SK-N-SH (cell line): ENCODE data around the gene IL3. TPM values are rescaled to one million over a fixed set of nuclear protein-coding genes. Genes with fewer than 3 reads are reported as not detected.

Experiments
- CTCF ChIA-PET: fragments of 300-600, 350-600 bp; formaldehyde crosslinking; extraction: SDS; loops from one replicate; lab custom pipeline; 2021; lab: Yijun Ruan, JAX
- POLR2A ChIA-PET: fragments of 350-600 bp; sonication (Branson Sonifier 250); formaldehyde crosslinking; extraction: SDS; loops from one replicate; lab custom pipeline; 2020; ENCODE audit warnings: antibody characterized with exemption, inconsistent platforms; lab: Yijun Ruan, JAX
- DNase-seq: peaks from one replicate; pipeline ENCODE4 v3.0.0; 2012
- H2AFZ ChIP-seq: fragments of 200-600 bp; sonication (generic); 2 replicates; pipeline ENCODE4 v1.8.1; 2016; ENCODE audit warnings: antibody characterized with exemption, mild to moderate bottlenecking, low read depth
- H3F3A ChIP-seq: fragments of 200-600 bp; sonication (generic); replicated peaks from 2 replicates; pipeline ENCODE3; 2016; ENCODE audit warnings: antibody characterized with exemption, mild to moderate bottlenecking; ENCODE audit not compliant: insufficient read depth
- H3K27ac ChIP-seq, 2 experiments: fragments of 200-500 bp in 1 of 2; fragments of 200-600 bp in 1 of 2; sonication (Bioruptor generic) in 1 of 2; sonication (generic), shearing (Covaris generic) in 1 of 2; 2 replicates each; pipeline versions ENCODE4 v1.5.1 to v1.6.1; 2014 to 2016; ENCODE audit warnings: low read depth in 2 of 2, inconsistent platforms in 1 of 2, low read length in 1 of 2, mild to moderate bottlenecking in 1 of 2, mixed read lengths in 1 of 2
- H3K27me3 ChIP-seq: fragments of 200-600 bp; sonication (generic), shearing (Covaris generic); 2 replicates; pipeline ENCODE4 v1.6.1; 2016; ENCODE audit warnings: mixed run types; ENCODE audit not compliant: insufficient read depth
- H3K36me3 ChIP-seq, 2 experiments: fragments of 200-500 bp in 1 of 2; fragments of 200-600 bp in 1 of 2; sonication (Bioruptor generic) in 1 of 2; sonication (generic) in 1 of 2; replicated peaks in 1 of 2; 2 replicates each; pipeline versions ENCODE3 to v1.5.1; 2014 to 2016; ENCODE audit warnings: low read length in 1 of 2, mild to moderate bottlenecking in 1 of 2; ENCODE audit not compliant: insufficient read depth in 2 of 2, control insufficient read depth in 1 of 2
- H3K4me1 ChIP-seq, 2 experiments: fragments of 200-500 bp in 1 of 2; fragments of 200-600 bp in 1 of 2; sonication (Bioruptor generic) in 1 of 2; sonication (generic), shearing (Covaris generic) in 1 of 2; 2 replicates each; pipeline versions ENCODE4 v1.5.1 to v1.6.1; 2014 to 2016; ENCODE audit warnings: low read depth in 1 of 2, low read length in 1 of 2, mixed run types in 1 of 2; ENCODE audit not compliant: insufficient read depth in 2 of 2, control insufficient read depth in 1 of 2
- H3K4me2 ChIP-seq: fragments of 200-600 bp; sonication (generic), shearing (Covaris generic); 2 replicates; pipeline ENCODE4 v1.6.1; 2017; ENCODE audit warnings: mixed run types
- H3K4me3 ChIP-seq, 2 experiments: fragments of 200-500 bp in 1 of 2; fragments of 200-600 bp in 1 of 2; sonication (Bioruptor generic) in 1 of 2; sonication (generic), shearing (Covaris generic) in 1 of 2; 2 replicates each; pipeline versions ENCODE4 v1.5.1 to v1.8.1; 2014 to 2016; ENCODE audit warnings: low read depth in 2 of 2, inconsistent platforms in 1 of 2, low read length in 1 of 2, mild to moderate bottlenecking in 1 of 2, mixed read lengths in 1 of 2, moderate library complexity in 1 of 2
- H3K79me2 ChIP-seq: fragments of 200-600 bp; sonication (generic); 2 replicates; pipeline ENCODE4 v1.8.1; 2017; ENCODE audit warnings: mild to moderate bottlenecking; ENCODE audit not compliant: insufficient read depth
- H3K9ac ChIP-seq: fragments of 200-600 bp; sonication (generic); 2 replicates; pipeline ENCODE4 v1.6.1; 2017; ENCODE audit warnings: mixed run types
- H3K9me2 ChIP-seq: fragments of 200-600 bp; sonication (generic); 2 replicates; pipeline ENCODE4 v1.6.1; 2017; ENCODE audit warnings: mixed run types
- H3K9me3 ChIP-seq: fragments of 200-600 bp; sonication (generic); 2 replicates; pipeline ENCODE4 v1.6.1; 2017; ENCODE audit warnings: mixed run types, mild to moderate bottlenecking, moderate library complexity
- H4K20me1 ChIP-seq: fragments of 200-600 bp; sonication (generic); 2 replicates; pipeline ENCODE4 v1.6.1; 2017; ENCODE audit warnings: mild to moderate bottlenecking, mixed run types; ENCODE audit not compliant: insufficient read depth
- EP300 ChIP-seq, 2 experiments: IDR thresholded peaks; 2 replicates each; pipeline versions ENCODE4 v1.4.0 to v1.6.1; 2012; ENCODE audit warnings: borderline replicate concordance in 1 of 2, low read depth in 1 of 2, low read length in 1 of 2
- EZH2phosphoT487 ChIP-seq: fragments of 200-600 bp; sonication (generic); IDR thresholded peaks from 2 replicates; pipeline ENCODE4 v1.6.1; 2017; ENCODE audit warnings: low read depth, mixed run types, mild to moderate bottlenecking, antibody characterized with exemption, moderate library complexity, borderline replicate concordance
- FOXJ3 ChIP-seq: sonication (generic); formaldehyde crosslinking; IDR thresholded peaks from 2 replicates; pipeline ENCODE4 v1.5.1; 2020; ENCODE audit warnings: mild to moderate bottlenecking, missing genetic modification reagents
- FOXM1 ChIP-seq: IDR thresholded peaks from 2 replicates; pipeline ENCODE4 v1.4.0; 2012; ENCODE audit warnings: low read depth, mild to moderate bottlenecking
- GATA2 ChIP-seq: sonication (generic); formaldehyde crosslinking; IDR thresholded peaks from 2 replicates; pipeline ENCODE4 v1.5.0; 2020; ENCODE audit warnings: mild to moderate bottlenecking, missing genetic modification reagents
- JUND ChIP-seq: IDR thresholded peaks from 2 replicates; pipeline ENCODE4 v1.4.0; 2012
- MAX ChIP-seq: IDR thresholded peaks from 2 replicates; pipeline ENCODE4 v1.4.0; 2012; ENCODE audit warnings: low read depth
- MEF2A ChIP-seq: IDR thresholded peaks from 2 replicates; pipeline ENCODE4 v1.4.0; 2012; ENCODE audit warnings: low read depth, borderline replicate concordance
- MXI1 ChIP-seq: IDR thresholded peaks from 2 replicates; pipeline ENCODE4 v1.6.1; 2012; ENCODE audit warnings: mild to moderate bottlenecking, low read depth, low read length, improper control_type of control experiment
- PBX3 ChIP-seq: IDR thresholded peaks from 2 replicates; pipeline ENCODE4; 2012
- RAD21 ChIP-seq: IDR thresholded peaks from 2 replicates; pipeline ENCODE4 v1.6.1; 2012; ENCODE audit warnings: mild to moderate bottlenecking, low read length
- RCOR1 ChIP-seq: fragments of 150-350 bp; IDR thresholded peaks from 2 replicates; pipeline ENCODE4 v1.6.1; 2017; ENCODE audit warnings: antibody characterized with exemption, low read length
- WGBS: methylation state at CpG from one replicate; pipeline ENCODE4 v1.1.6; 2017; ENCODE audit warnings: low lambda C conversion rate; 5-methylcytosine and 5-hydroxymethylcytosine counted together
- polyA plus RNA-seq, 3 experiments: library from polyadenylated mRNA; depleted of rRNA; stranded (reverse); fragments of >200 nt; gene quantifications; 2 replicates each; pipeline ENCODE4 v1.2.3, GENCODE V29; 2012

The IL3 gene
- polyA plus RNA-seq, 1 of the 3 experiments (the other 2 are of a cell fraction) = not detected

GRCh38 chr5:132020568-132021339, 39.7 kb upstream of the IL3 start:
- no peak overlapping the region for H2AFZ ChIP-seq
- no peaks in the 10 kb centered on the region; the same call in 1 of the 2 replicates for H3K27me3 ChIP-seq
- TF ChIP-seq MAX = no peak
- no peak for TF ChIP-seq EP300 (IDR thresholded peaks at IDR 0.05; ENCODE audit: borderline replicate concordance in 1 of 2, low read depth in 1 of 2, low read length in 1 of 2)
- TF ChIP-seq FOXJ3 (CRISPR knock-in tag) = no peak
- no peak for TF ChIP-seq JUND
- TF ChIP-seq EZH2phosphoT487 = no peak
- no peak for TF ChIP-seq RAD21
- TF ChIP-seq RCOR1 = no peak
- TF ChIP-seq GATA2 (CRISPR knock-in tag) = no peak
- no peak overlapping the region for H3K4me3 ChIP-seq
- H3K9ac ChIP-seq = no peak overlapping the region
- no peaks in the 10 kb centered on the region for H3K36me3 ChIP-seq
- no peaks in the 10 kb centered on the region for H3F3A ChIP-seq
- ChIA-PET CTCF (interaction anchor here (1.4 to 2.1 kb wide), 2 partner anchors 42 to 431 kb away, joined by 4 to 6 read pairs; no protein-coding TSS in a partner anchor), POLR2A (no interaction called here)
- no peaks in the 10 kb centered on the region for H3K9me2 ChIP-seq
- H3K4me1 ChIP-seq = peaks cover 0 to 2% of the 10 kb centered on the region in 2 experiments; a peak in 1 of 4 replicates
- 52% methylated on average over 6 of the region's 6 CpGs for WGBS
- H3K9me3 ChIP-seq = no peaks in the 10 kb centered on the region
- H4K20me1 ChIP-seq = no peaks in the 10 kb centered on the region
- no peak for DNase-seq
- no peak overlapping the region for H3K4me2 ChIP-seq
- no peak overlapping the region for H3K27ac ChIP-seq
- H3K79me2 ChIP-seq = no peaks in the 10 kb centered on the region

- Histone ChIP-seq H3K4me3 (no peak overlapping the region), H3F3A (no peaks in the 10 kb centered on the region), H3K27ac (no peak overlapping the region), H2AFZ (no peak overlapping the region), H3K4me1 (peaks cover 0 to 2% of the 10 kb centered on the region in 2 experiments; a peak in 1 of 4 replicates), H3K9ac (no peak overlapping the region), H3K4me2 (no peak overlapping the region), H3K79me2 (no peaks in the 10 kb centered on the region), H3K9me3 (no peaks in the 10 kb centered on the region), H3K9me2 (no peaks in the 10 kb centered on the region), H4K20me1 (no peaks in the 10 kb centered on the region), H3K36me3 (no peaks in the 10 kb centered on the region), H3K27me3 (no peaks in the 10 kb centered on the region; the same call in 1 of the 2 replicates)
- no peak for DNase-seq
- ChIA-PET POLR2A (no interaction called here), CTCF (interaction anchor here (2.1 kb wide), 1 partner anchor 432 kb away, joined by 6 read pairs; no protein-coding TSS in a partner anchor)
- 9% methylated on average over 2 of the region's 2 CpGs for WGBS
- TF ChIP-seq MXI1 (no peak), FOXM1 (no peak), FOXJ3 (CRISPR knock-in tag) (no peak), PBX3 (no peak), MEF2A (no peak)
Measured at GRCh38 chr5:132021654-132022053, 38.8 kb upstream of the IL3 start.
